Amygdala (tissue), 56 donors: ENCODE measurements around the gene MYH9.
A peak's percentile ranks its signal among the peaks of the same experiment; 100 is the strongest.
"Not testable (repeated sequence)": the region's sequence is repeated elsewhere in the genome, so short reads cannot be mapped to it uniquely, and the experiment has no call there.

Experiments used
- DNase-seq, 56 donors: peaks; one replicate each; lab custom pipeline; 2025; lab: John Stamatoyannopoulos, UW

MYH9 gene

GRCh38 chr22:36387959-36388726 lies at the start of gene MYH9:
Gene MYH9, minus strand, starts transcription at chr22:36387967. Its CDS starts 38,731 bp downstream, at chr22:36349236.
- DNase-seq: peak; percentile 62 to 100 (median 99)

GRCh38 chr22:36435516-36436415 lies 48.0 kb upstream of the MYH9 start:
- DNase-seq: no peak

GRCh38 chr22:36433318-36434231 lies 45.8 kb upstream of the MYH9 start:
- DNase-seq: no peak

GRCh38 chr22:36432592-36433317 lies 45.0 kb upstream of the MYH9 start:
- DNase-seq: no peak

- DNase-seq: no peak
Observed at GRCh38 chr22:36431977-36432376, 44.2 kb upstream of the MYH9 start.

GRCh38 chr22:36430863-36431262 lies 43.1 kb upstream of the MYH9 start:
- no peak for DNase-seq

GRCh38 chr22:36427952-36428351 lies 40.2 kb upstream of the MYH9 start:
- not testable (repeated sequence) for DNase-seq

GRCh38 chr22:36425977-36426523 lies 38.3 kb upstream of the MYH9 start:
- DNase-seq: no peak

- DNase-seq: no peak
Observed at GRCh38 chr22:36424901-36425579, 37.3 kb upstream of the MYH9 start.

GRCh38 chr22:36424466-36424865 lies 36.7 kb upstream of the MYH9 start:
- not testable (repeated sequence) for DNase-seq

GRCh38 chr22:36423461-36424404 lies 36.0 kb upstream of the MYH9 start:
- no peak for DNase-seq

- DNase-seq: no peak
Observed at GRCh38 chr22:36422287-36423014, 34.7 kb upstream of the MYH9 start.

GRCh38 chr22:36419912-36420882 lies 32.4 kb upstream of the MYH9 start:
- no peak for DNase-seq

- peak in 15 of 56 donors; percentile 1 to 55 (median 12) for DNase-seq
Observed at GRCh38 chr22:36419177-36419911, 31.6 kb upstream of the MYH9 start.

- DNase-seq: no peak
Observed at GRCh38 chr22:36417281-36417686, 29.5 kb upstream of the MYH9 start.
